Measurements from ENCODE around the gene BASP1.

Gene BASP1

DNA sequence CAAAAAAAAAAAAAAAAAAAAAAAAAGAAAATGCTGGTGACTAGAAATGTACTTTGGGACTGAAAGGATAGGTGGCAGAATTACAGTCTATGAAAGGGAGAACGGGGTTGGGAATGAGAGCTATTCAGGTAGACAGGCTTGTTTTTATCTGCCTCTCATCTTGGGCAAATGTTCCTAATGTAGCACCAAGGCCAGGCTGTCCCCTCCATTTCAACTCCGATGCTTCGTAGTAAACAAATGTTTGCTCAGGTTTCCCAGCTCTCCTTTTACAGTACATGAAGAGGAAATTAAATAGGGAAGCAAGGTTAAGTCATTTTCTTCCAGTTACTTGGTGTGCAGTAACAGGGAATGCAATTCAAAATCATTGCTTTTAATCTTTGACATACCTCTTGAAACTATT lies 4.4 kb upstream of the BASP1 start:
- ATAC-seq (ENCODE audit: low read depth) (no peak), DNase-seq (ENCODE audit: low spot score) (no peak)
- Histone ChIP-seq H3K4me1 (ENCODE audit: insufficient read depth, poor library complexity, severe bottlenecking) (no peaks in the 10 kb centered on the region), H3K27me3 (ENCODE audit: insufficient read depth, poor library complexity, severe bottlenecking) (no peaks in the 10 kb centered on the region), H3K4me3 (ENCODE audit: severe bottlenecking) (no peak overlapping the region), H3K36me3 (ENCODE audit: low read depth) (no peaks in the 10 kb centered on the region), H3K9me3 (ENCODE audit: severe bottlenecking) (no peaks in the 10 kb centered on the region), H3K27ac (ENCODE audit: poor library complexity, severe bottlenecking) (no peak overlapping the region)
- TF ChIP-seq, protein P1, sequence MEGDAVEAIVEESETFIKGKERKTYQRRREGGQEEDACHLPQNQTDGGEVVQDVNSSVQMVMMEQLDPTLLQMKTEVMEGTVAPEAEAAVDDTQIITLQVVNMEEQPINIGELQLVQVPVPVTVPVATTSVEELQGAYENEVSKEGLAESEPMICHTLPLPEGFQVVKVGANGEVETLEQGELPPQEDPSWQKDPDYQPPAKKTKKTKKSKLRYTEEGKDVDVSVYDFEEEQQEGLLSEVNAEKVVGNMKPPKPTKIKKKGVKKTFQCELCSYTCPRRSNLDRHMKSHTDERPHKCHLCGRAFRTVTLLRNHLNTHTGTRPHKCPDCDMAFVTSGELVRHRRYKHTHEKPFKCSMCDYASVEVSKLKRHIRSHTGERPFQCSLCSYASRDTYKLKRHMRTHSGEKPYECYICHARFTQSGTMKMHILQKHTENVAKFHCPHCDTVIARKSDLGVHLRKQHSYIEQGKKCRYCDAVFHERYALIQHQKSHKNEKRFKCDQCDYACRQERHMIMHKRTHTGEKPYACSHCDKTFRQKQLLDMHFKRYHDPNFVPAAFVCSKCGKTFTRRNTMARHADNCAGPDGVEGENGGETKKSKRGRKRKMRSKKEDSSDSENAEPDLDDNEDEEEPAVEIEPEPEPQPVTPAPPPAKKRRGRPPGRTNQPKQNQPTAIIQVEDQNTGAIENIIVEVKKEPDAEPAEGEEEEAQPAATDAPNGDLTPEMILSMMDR (IDR thresholded peaks at IDR 0.05; ENCODE audit: poor library complexity, severe bottlenecking), result no peak

DNA sequence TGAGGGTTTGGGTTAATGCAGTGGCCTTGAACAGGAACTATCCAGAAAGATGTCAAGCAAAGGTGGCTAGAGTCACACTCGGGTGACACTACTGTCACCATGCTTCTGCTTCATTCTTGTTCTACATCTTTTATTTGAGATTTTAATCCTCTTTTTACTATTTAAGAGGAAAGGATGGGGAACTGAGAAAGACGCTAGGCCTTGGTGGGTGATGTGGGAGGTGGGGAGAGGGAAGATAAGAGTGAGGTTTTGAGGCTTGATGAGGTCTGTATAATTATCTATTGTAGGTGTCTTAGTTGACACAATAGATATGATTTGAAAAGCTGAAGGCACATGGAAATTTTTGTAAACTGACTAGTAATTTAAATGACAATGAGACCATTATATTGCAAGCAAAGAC lies 3.5 kb upstream of the BASP1 start:
- Histone ChIP-seq H3K4me1 (ENCODE audit: insufficient read depth, poor library complexity, severe bottlenecking) (no peaks in the 10 kb centered on the region), H3K36me3 (ENCODE audit: low read depth) (no peaks in the 10 kb centered on the region), H3K4me3 (ENCODE audit: severe bottlenecking) (no peak overlapping the region), H3K9me3 (ENCODE audit: severe bottlenecking) (no peaks in the 10 kb centered on the region), H3K27me3 (ENCODE audit: insufficient read depth, poor library complexity, severe bottlenecking) (no peaks in the 10 kb centered on the region), H3K27ac (ENCODE audit: poor library complexity, severe bottlenecking) (no peak overlapping the region)
- ATAC-seq (ENCODE audit: low read depth) (no peak), DNase-seq (ENCODE audit: low spot score) (no peak)
- TF ChIP-seq, protein P1 (IDR thresholded peaks at IDR 0.05; ENCODE audit: poor library complexity, severe bottlenecking), result no peak

DNA sequence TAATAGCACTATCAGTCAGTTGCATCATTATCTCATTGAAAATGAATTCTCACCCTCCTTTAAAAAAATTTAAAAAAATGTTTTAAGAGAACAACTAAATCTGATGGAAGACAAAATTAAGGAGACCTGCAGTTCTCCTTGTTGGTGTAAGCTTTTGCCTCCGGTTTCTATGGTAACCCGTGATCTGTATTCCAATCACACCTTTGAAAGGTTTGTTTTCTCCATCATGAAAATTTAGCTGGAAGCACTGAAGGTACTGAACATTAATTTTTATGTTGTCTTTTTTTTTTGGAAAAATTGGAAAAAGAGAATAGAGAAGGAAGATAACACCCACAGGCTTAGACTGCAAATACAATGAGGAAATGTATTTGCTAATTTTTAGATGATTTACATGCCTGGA lies 2.5 kb upstream of the BASP1 start:
- no peaks in the 10 kb centered on the region for H3K27me3 ChIP-seq (ENCODE audit: insufficient read depth, poor library complexity, severe bottlenecking)
- TF ChIP-seq, protein P1 (IDR thresholded peaks at IDR 0.05; ENCODE audit: poor library complexity, severe bottlenecking), result no peak

DNA sequence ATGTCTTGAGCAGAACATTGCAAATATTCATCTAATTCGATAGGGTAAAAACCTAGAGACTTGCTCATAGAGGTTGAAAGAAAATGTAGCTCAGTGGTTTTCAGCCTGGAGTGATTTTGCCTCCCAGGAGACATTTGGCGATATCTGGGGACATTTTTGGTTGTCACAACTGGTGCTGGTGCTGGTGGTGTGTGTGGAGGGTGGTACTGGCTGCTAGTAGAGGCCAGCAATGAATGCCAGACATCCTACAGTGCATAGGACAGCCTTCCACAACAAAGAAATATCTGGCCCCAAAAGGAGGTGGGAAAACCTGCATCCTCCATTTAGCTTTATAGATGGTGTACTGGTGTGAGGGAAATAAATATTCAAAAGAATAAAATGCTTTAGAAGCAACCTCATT lies 2.1 kb upstream of the BASP1 start:
- TF ChIP-seq, protein P1 (IDR thresholded peaks at IDR 0.05; ENCODE audit: poor library complexity, severe bottlenecking), result no peak
- Histone ChIP-seq H3K27ac (ENCODE audit: poor library complexity, severe bottlenecking) (no peak overlapping the region), H3K4me3 (ENCODE audit: severe bottlenecking) (no peak overlapping the region), H3K4me1 (ENCODE audit: insufficient read depth, poor library complexity, severe bottlenecking) (peaks cover 12% of the 10 kb centered on the region), H3K36me3 (ENCODE audit: low read depth) (peaks cover 12% of the 10 kb centered on the region), H3K9me3 (ENCODE audit: severe bottlenecking) (no peaks in the 10 kb centered on the region), H3K27me3 (ENCODE audit: insufficient read depth, poor library complexity, severe bottlenecking) (no peaks in the 10 kb centered on the region)
- no peak for ATAC-seq (ENCODE audit: low read depth)
- no peak for DNase-seq (ENCODE audit: low spot score)

More for the DNA sequence above, 2.5 kb upstream of the BASP1 start:
- Histone ChIP-seq H3K27ac (ENCODE audit: poor library complexity, severe bottlenecking) (no peak overlapping the region), H3K4me3 (ENCODE audit: severe bottlenecking) (no peak overlapping the region), H3K9me3 (ENCODE audit: severe bottlenecking) (no peaks in the 10 kb centered on the region), H3K4me1 (ENCODE audit: insufficient read depth, poor library complexity, severe bottlenecking) (peaks cover 7% of the 10 kb centered on the region), H3K36me3 (ENCODE audit: low read depth) (peaks cover 7% of the 10 kb centered on the region)
- DNase-seq (ENCODE audit: low spot score), result no peak
- ATAC-seq (ENCODE audit: low read depth), result no peak

DNA sequence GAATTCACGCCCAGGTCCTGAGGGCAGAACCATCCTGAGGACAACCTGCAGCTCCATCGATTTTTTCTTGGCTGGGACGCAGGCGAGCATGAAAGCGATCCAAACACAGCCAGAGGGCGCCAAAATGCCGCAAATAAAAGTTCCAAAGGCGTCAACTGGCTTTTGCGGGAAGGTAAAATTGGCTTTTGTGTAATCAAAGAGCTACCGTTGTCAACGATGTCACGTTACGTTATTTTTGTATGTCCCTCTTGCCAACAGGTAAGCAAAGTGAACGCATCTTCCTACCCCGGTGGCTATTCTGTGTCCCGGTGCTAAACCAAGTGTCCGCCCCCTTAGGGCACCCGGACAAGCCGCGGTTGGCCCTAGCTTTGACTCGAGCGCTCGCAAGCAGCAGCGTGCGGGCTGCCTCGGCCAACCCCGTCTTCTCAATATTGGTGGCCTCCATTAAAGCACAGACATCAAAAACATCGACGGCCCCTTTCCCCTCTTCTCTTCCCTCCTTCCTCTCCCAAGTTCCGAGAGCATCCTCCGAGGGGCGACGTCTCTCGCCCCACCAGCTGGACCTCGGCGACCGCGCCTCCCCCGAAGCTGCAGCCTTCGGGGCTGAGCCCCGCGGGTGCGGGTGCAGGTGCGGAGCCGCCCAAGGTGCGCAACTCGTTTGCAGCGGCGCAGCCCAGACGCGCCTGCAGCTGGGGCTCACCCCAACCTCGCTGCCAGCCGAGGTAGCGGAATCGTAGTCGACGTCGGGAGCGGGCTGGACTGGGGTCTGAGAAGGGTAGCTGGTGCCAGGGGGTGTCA lies 1.1 kb upstream of the BASP1 start:
- TF ChIP-seq, protein P1 (IDR thresholded peaks at IDR 0.05; ENCODE audit: poor library complexity, severe bottlenecking), result peak; percentile 95
- H3K9me3 ChIP-seq (ENCODE audit: severe bottlenecking), result no peaks in the 10 kb centered on the region
- H3K36me3 ChIP-seq (ENCODE audit: low read depth), result peaks cover 22% of the 10 kb centered on the region
- H3K27ac ChIP-seq (ENCODE audit: poor library complexity, severe bottlenecking), result peak overlapping the region; percentile 70
- ATAC-seq (ENCODE audit: low read depth), result peak; percentile 68
- peaks cover 22% of the 10 kb centered on the region for H3K4me1 ChIP-seq (ENCODE audit: insufficient read depth, poor library complexity, severe bottlenecking)
- peak; percentile 81 for DNase-seq (ENCODE audit: low spot score)
- H3K27me3 ChIP-seq (ENCODE audit: insufficient read depth, poor library complexity, severe bottlenecking), result no peaks in the 10 kb centered on the region
- peak overlapping the region; percentile 25 for H3K4me3 ChIP-seq (ENCODE audit: severe bottlenecking)
